WI38 (cell line): ENCODE measurements around the gene NT5DC2.

Source experiments
- H3K4me3 ChIP-seq: 2 replicates; pipeline ENCODE4 v1.5.1; 2011; ENCODE audit warnings: low read depth, mild to moderate bottlenecking, control low read depth, low read length
- CTCF ChIP-seq: IDR thresholded peaks from 2 replicates; pipeline ENCODE4 v1.5.1; 2012; ENCODE audit warnings: low read depth, mild to moderate bottlenecking, control low read depth, low read length

Gene NT5DC2

DNA sequence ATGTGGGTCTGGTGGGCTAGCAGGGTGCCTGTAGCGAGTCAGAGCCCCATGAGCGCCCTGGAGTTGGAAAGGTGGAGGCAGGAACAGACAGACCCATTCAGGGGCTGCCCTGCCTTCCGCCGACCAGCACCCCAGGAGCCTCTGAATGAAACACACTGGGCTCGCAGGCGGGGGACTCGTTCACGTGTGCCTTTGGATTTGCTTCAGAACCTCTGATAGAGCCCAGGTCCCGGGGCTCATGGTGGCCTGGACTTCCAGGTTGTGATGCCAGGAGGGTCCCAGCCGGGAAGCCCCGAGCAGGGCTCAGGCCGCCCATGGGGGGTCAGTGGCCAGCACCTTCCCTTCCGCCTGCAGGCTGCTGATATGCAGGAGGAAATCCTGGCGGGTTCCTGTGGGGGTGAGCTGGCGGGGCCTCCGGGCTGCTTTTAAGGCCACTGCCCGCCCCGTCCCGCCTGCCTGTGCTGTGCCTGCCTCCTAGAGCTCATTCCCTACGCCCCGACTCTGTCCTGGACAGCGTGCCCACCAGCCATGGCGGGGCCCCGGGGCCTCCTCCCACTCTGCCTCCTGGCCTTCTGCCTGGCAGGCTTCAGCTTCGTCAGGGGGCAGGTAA, 38.7 kb downstream of the NT5DC2 start, which contains the start of gene STAB1:
Gene STAB1, plus strand, starts transcription at position 453 of the 610 bp plus-strand sequence. Its CDS starts 76 bp downstream, at position 529.
- TF ChIP-seq CTCF, result no peak
- no peak within 1 kb of the TSS for H3K4me3 ChIP-seq

DNA sequence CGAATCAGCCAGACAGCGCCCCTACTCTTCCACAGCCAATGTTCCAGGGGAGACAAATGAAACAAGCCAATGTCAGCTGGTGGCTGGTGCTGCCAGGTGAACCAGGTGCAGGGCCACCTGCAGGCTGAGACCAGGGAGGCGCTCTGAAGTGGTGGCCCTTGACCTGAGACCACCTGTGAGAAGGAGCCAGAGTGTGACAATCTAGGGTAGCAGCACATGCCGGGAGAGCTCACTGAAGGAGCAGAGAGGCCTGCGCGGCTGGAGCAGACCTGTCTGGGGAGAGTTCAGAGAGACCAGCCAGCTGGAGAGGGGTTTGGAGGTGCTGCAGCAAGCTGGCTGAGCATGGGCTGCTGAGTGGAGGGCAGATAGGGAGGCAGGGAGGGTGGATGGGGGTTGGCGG, 39.2 kb downstream of the NT5DC2 start:
- no peak for TF ChIP-seq CTCF

GRCh38 chr3:52493232-52494017, 40.2 kb downstream of the NT5DC2 start:
- TF ChIP-seq CTCF, result no peak
- no peak overlapping the region for H3K4me3 ChIP-seq

More for the DNA sequence above, 39.2 kb downstream of the NT5DC2 start:
- H3K4me3 ChIP-seq, result no peak overlapping the region

DNA sequence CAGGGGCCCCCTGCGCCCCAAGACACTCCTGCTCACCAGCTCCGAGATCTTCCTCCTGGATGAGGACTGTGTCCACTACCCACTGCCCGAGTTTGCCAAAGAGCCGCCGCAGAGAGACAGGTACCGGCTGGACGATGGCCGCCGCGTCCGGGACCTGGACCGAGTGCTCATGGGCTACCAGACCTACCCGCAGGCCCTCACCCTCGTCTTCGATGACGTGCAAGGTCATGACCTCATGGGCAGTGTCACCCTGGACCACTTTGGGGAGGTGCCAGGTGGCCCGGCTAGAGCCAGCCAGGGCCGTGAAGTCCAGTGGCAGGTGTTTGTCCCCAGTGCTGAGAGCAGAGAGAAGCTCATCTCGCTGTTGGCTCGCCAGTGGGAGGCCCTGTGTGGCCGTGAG, 41.6 kb downstream of the NT5DC2 start:
- no peak overlapping the region for H3K4me3 ChIP-seq
- TF ChIP-seq CTCF, result no peak

DNA sequence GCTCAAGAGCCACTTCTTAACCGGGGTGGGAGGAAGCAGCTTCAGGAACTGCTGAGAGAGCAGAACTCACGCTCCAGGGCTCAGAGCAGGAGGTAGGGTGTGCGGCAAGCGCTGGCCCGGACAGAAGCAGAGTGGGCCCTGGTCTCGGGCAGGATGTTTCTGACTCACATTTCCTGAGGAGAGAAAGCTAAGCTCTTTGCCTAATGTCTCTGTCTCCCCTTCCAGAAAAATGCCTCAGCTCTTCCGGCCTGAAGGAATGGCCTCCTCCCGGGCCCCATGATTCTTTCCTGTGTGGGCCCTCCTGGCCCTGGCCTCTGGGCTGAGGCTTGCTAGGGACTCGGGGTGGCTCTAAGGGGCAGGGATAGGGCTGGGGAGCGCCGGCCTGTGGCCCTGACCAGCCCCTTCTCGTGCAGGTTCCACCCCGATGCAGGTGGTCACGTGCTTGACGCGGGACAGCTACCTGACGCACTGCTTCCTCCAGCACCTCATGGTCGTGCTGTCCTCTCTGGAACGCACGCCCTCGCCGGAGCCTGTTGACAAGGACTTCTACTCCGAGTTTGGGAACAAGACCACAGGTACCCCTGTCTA, 42.6 kb downstream of the NT5DC2 start:
- TF ChIP-seq CTCF, result no peak
- H3K4me3 ChIP-seq, result no peak overlapping the region

DNA sequence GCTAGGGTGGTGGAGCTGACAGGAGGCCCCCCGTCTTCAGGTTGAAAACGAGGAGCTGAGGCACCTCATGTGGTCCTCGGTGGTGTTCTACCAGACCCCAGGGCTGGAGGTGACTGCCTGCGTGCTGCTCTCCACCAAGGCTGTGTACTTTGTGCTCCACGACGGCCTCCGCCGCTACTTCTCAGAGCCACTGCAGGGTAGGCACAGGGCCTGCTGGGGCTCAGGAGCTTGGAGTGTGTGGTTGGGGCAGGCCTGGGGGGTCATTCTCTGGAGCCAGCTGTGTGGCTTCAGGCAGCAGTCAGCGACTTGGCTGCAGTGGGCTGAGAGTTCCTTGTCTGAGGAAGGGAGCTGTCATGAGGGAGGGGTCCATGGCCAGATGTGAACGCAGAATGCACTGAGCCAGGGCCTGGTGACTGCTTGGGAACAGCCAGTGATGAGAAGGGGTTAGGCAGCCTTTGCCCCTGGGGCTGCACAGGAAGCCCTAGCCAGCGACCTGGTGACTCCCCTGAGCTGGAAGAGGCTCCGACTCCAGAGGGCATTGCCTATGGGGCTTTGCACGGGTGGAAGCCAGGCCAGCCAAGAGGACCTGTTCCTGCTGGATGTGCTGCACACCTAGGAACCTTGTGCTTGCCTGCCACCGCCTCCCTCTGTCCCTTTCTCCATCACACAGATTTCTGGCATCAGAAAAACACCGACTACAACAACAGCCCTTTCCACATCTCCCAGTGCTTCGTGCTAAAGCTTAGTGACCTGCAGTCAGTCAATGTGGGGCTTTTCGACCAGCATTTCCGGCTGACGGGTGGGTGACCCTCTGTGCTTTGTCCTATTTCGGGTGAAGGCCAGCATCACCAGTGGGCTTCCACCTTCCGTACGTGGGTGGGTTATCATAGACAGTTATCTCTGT, 43.4 kb downstream of the NT5DC2 start:
- H3K4me3 ChIP-seq, result no peak overlapping the region
- no peak for TF ChIP-seq CTCF
